H9 (cell line): Measurements from ENCODE around the gene PCGF6. TPM values are rescaled to one million over a fixed set of nuclear protein-coding genes. Genes with fewer than 3 reads are reported as not detected.

Experiments
- DNase-seq: peaks from one replicate; pipeline ENCODE4 v3.0.0-alpha.2; 2017
- H2AFZ ChIP-seq: one replicate; pipeline ENCODE4 v1.6.1; 2013; ENCODE audit warnings: mild to moderate bottlenecking, low read length, control low read depth, moderate library complexity
- H2AK5ac ChIP-seq: 2 replicates; pipeline ENCODE4 v1.6.1; 2013; ENCODE audit warnings: low read length, control low read depth, mixed read lengths; ENCODE audit not compliant: insufficient read length
- H2BK120ac ChIP-seq: one replicate; pipeline ENCODE4 v1.6.1; 2013; ENCODE audit warnings: low read depth, mild to moderate bottlenecking, low read length, control low read depth, inconsistent platforms; ENCODE audit not compliant: poor library complexity, severe bottlenecking
- H2BK12ac ChIP-seq: 2 replicates; pipeline ENCODE4 v1.6.1; 2013; ENCODE audit warnings: low read length, control low read depth, mixed read lengths, low read depth; ENCODE audit not compliant: insufficient read length
- H2BK15ac ChIP-seq: 2 replicates; pipeline ENCODE4 v1.6.1; 2013; ENCODE audit warnings: low read depth, low read length, control low read depth
- H2BK20ac ChIP-seq: one replicate; pipeline ENCODE4 v1.6.1; 2013; ENCODE audit warnings: low read depth, mild to moderate bottlenecking, low read length, control low read depth, inconsistent platforms; ENCODE audit not compliant: poor library complexity, severe bottlenecking
- H2BK5ac ChIP-seq: 2 replicates; pipeline ENCODE4 v1.6.1; 2013; ENCODE audit warnings: low read length, control low read depth, mixed read lengths; ENCODE audit not compliant: insufficient read length
- H3K14ac ChIP-seq: 2 replicates; pipeline ENCODE4 v1.6.1; 2013; ENCODE audit warnings: low read length, control low read depth; ENCODE audit not compliant: insufficient read depth
- H3K18ac ChIP-seq: 2 replicates; pipeline ENCODE4 v1.6.1; 2013; ENCODE audit warnings: low read depth, mild to moderate bottlenecking, mixed read lengths, low read length, control low read depth; ENCODE audit not compliant: insufficient read length
- H3K23ac ChIP-seq: 2 replicates; pipeline ENCODE4 v1.6.1; 2013; ENCODE audit warnings: low read length, control low read depth, mixed read lengths, low read depth; ENCODE audit not compliant: insufficient read length
- H3K23me2 ChIP-seq: 2 replicates; pipeline ENCODE4 v1.6.1; 2013; ENCODE audit warnings: low read depth, mild to moderate bottlenecking, mixed read lengths, low read length, control low read depth; ENCODE audit not compliant: insufficient read length, poor library complexity, severe bottlenecking
- H3K27ac ChIP-seq: 2 replicates; pipeline ENCODE4 v1.5.1; 2013; ENCODE audit warnings: low read length, control low read depth, mixed read lengths, low read depth; ENCODE audit not compliant: insufficient read length
- H3K27me3 ChIP-seq: 2 replicates; pipeline ENCODE4 v1.6.1; 2013; ENCODE audit warnings: low read length, control low read depth, inconsistent platforms; ENCODE audit not compliant: insufficient read depth
- H3K4ac ChIP-seq: 2 replicates; pipeline ENCODE4 v1.6.1; 2013; ENCODE audit warnings: low read depth, mild to moderate bottlenecking, control low read depth, inconsistent platforms, low read length, moderate library complexity
- H3K4me1 ChIP-seq: 2 replicates; pipeline ENCODE4 v1.6.1; 2013; ENCODE audit warnings: low read length, control low read depth, inconsistent platforms; ENCODE audit not compliant: insufficient read depth
- H3K4me2 ChIP-seq: 2 replicates; pipeline ENCODE4 v1.6.1; 2013; ENCODE audit warnings: low read length, control low read depth, mixed read lengths; ENCODE audit not compliant: insufficient read length, insufficient read depth
- H3K56ac ChIP-seq: 2 replicates; pipeline ENCODE4 v1.6.1; 2013; ENCODE audit warnings: low read depth, mild to moderate bottlenecking, mixed read lengths, low read length, control low read depth; ENCODE audit not compliant: insufficient read length
- H3K79me1 ChIP-seq: 2 replicates; pipeline ENCODE4 v1.6.1; 2013; ENCODE audit warnings: low read depth, mild to moderate bottlenecking, moderate library complexity, low read length, control low read depth, inconsistent platforms; ENCODE audit not compliant: insufficient read depth, poor library complexity, severe bottlenecking
- H3K79me2 ChIP-seq: 2 replicates; pipeline ENCODE4 v1.6.1; 2013; ENCODE audit warnings: low read length, control low read depth, inconsistent platforms; ENCODE audit not compliant: insufficient read depth
- H3K9ac ChIP-seq: 2 replicates; pipeline ENCODE4 v1.6.1; 2013; ENCODE audit warnings: low read length, control low read depth, mixed read lengths; ENCODE audit not compliant: insufficient read length; ENCODE audit errors: extremely low read depth
- H3K9me3 ChIP-seq: one replicate; pipeline ENCODE4 v1.6.1; 2013; ENCODE audit warnings: low read depth, low read length, inconsistent platforms; ENCODE audit not compliant: control insufficient read depth
- H3T11ph ChIP-seq: one replicate; pipeline ENCODE4 v1.6.1; 2013; ENCODE audit warnings: mild to moderate bottlenecking, low read length, control low read depth, inconsistent platforms
- H4K20me1 ChIP-seq: one replicate; pipeline ENCODE4 v1.6.1; 2013; ENCODE audit not compliant: control insufficient read depth, insufficient read length, insufficient read depth
- H4K5ac ChIP-seq: 2 replicates; pipeline ENCODE4 v1.6.1; 2013; ENCODE audit warnings: low read depth, mild to moderate bottlenecking, mixed read lengths, low read length, control low read depth; ENCODE audit not compliant: insufficient read length
- H4K8ac ChIP-seq: replicated peaks from 2 replicates; pipeline ENCODE4 v1.6.1; 2013; ENCODE audit warnings: low read length, control low read depth, mixed read lengths, low read depth; ENCODE audit not compliant: insufficient read length
- H4K91ac ChIP-seq: 2 replicates; pipeline ENCODE4 v1.6.1; 2013; ENCODE audit warnings: low read depth, mild to moderate bottlenecking, moderate library complexity, mixed read lengths, low read length, control low read depth; ENCODE audit not compliant: insufficient read length
- H3K27ac Mint-ChIP-seq, 3 experiments: 2 replicates in 2 of 3; 3 replicates in 1 of 3; pipeline ENCODE4 v1.8.0; 2020 to 2021; ENCODE audit warnings: mixed read lengths in 3 of 3, mild to moderate bottlenecking in 1 of 3, moderate library complexity in 1 of 3
- H3K27me3 Mint-ChIP-seq: 2 replicates; pipeline ENCODE4 v1.8.0; 2021; ENCODE audit warnings: low read depth, mild to moderate bottlenecking, moderate library complexity, mixed read lengths
- H3K36me3 Mint-ChIP-seq, 3 experiments: 2 replicates in 2 of 3; 3 replicates in 1 of 3; pipeline ENCODE4 v1.8.0; 2020 to 2021; ENCODE audit warnings: low read depth in 3 of 3, mixed read lengths in 3 of 3; ENCODE audit not compliant: insufficient read depth in 1 of 3
- H3K4me1 Mint-ChIP-seq, 2 experiments: 2 replicates each; pipeline ENCODE4 v1.8.0; 2020; ENCODE audit warnings: mixed read lengths in 2 of 2
- H3K4me3 Mint-ChIP-seq, 2 experiments: 2 replicates in 1 of 2; 3 replicates in 1 of 2; pipeline ENCODE4 v1.8.0; 2020 to 2021; ENCODE audit warnings: mild to moderate bottlenecking in 2 of 2, mixed read lengths in 2 of 2, moderate library complexity in 1 of 2
- H3K9me3 Mint-ChIP-seq, 2 experiments: 2 replicates in 1 of 2; 3 replicates in 1 of 2; pipeline ENCODE4 v1.8.0; 2020; ENCODE audit warnings: mild to moderate bottlenecking in 2 of 2, mixed read lengths in 2 of 2, moderate library complexity in 1 of 2
- CTCF ChIP-seq: fragments of 200-600 bp; sonication (generic); conservative IDR thresholded peaks from 3 replicates; pipeline ENCODE4 v1.8.0; 2021; ENCODE audit warnings: antibody characterized with exemption, mild to moderate bottlenecking
- WGBS: extraction: QIAGEN DNeasy Blood & Tissue Kit; methylation state at CpG from one replicate; pipeline ENCODE4 v1.1.7; 2013; ENCODE audit warnings: missing lambda C conversion rate, low lambda C conversion rate, mixed read lengths; ENCODE audit not compliant: insufficient read length; ENCODE audit errors: extremely low coverage; 5-methylcytosine and 5-hydroxymethylcytosine counted together
- long read RNA-seq: library from polyadenylated mRNA; unstranded; transcript quantifications from one replicate; pipeline ENCODE4 v2.0.0, GENCODE V29; 2020
- total RNA-seq: library from RNA; stranded (reverse); gene quantifications from 2 replicates; pipeline ENCODE4 v1.2.1, GENCODE V29; 2021

The PCGF6 gene
- total RNA-seq = 23.5 and 24.4 TPM in 2 replicates
- long read RNA-seq, transcript PCGF6-203 (10 exons, 1,868 nt) = minor isoform, 7 of 285 reads
- long read RNA-seq, transcript PCGF6-202 (10 exons, 2,230 nt) = major isoform, 246 of 285 reads
- long read RNA-seq, partial matches to known transcripts = 8 of 285 reads
- long read RNA-seq, other reads (novel, unspliced or antisense) = 24 of 285 reads

- peak within 1 kb of the TSS; percentile 90 to 95 for H3K4me3 Mint-ChIP-seq
- WGBS = no CpG with 5 or more reads among the region's 82 CpGs
- H2BK120ac ChIP-seq = no peak within 1 kb of the TSS
Measured at GRCh38 chr10:103350517-103351260, at the start of gene PCGF6. Gene PCGF6, minus strand, starts transcription at chr10:103351140. Its CDS starts 74 bp downstream, at chr10:103351066.

More at GRCh38 chr10:103350517-103351260, at the start of gene PCGF6:
- Mint-ChIP-seq H3K4me1 (peaks cover 0 to 10% of the 10 kb centered on the region in 2 experiments; a peak in 2 of 4 replicates), H3K27ac (peak within 1 kb of the TSS; percentile 80 to 97 (median 91); a peak in 5 of 7 replicates), H3K9me3 (no peaks in the 10 kb centered on the region), H3K27me3 (no peaks in the 10 kb centered on the region), H3K36me3 (peaks cover 4 to 22% (median 21%) of the 10 kb centered on the region in 3 experiments; a peak in 6 of 7 replicates)
- no peak within 1 kb of the TSS for H4K5ac ChIP-seq
- H3K9ac ChIP-seq = peak within 1 kb of the TSS; percentile 69
- peak; percentile 92 for DNase-seq
- H2BK15ac ChIP-seq = no peak within 1 kb of the TSS
- H2AFZ ChIP-seq = peak within 1 kb of the TSS; percentile 97
- peak within 1 kb of the TSS; percentile 26 for H3K27ac ChIP-seq
- H3K18ac ChIP-seq = peak within 1 kb of the TSS; percentile 88
- no peak within 1 kb of the TSS for H4K91ac ChIP-seq
- H3K79me2 ChIP-seq = peaks cover 2% of the 10 kb centered on the region; the same call in 1 of the 2 replicates
- peak within 1 kb of the TSS; percentile 89; the same call in 1 of the 2 replicates for H3K14ac ChIP-seq
- H3T11ph ChIP-seq = no peak within 1 kb of the TSS
- peaks cover 4% of the 10 kb centered on the region for H3K23me2 ChIP-seq
- H3K23ac ChIP-seq = no peak within 1 kb of the TSS
- H4K8ac ChIP-seq = no peak within 1 kb of the TSS
- no peaks in the 10 kb centered on the region for H3K79me1 ChIP-seq
- H3K9me3 ChIP-seq = no peaks in the 10 kb centered on the region
- no peak within 1 kb of the TSS for H2AK5ac ChIP-seq
- H3K4me2 ChIP-seq = peak within 1 kb of the TSS; percentile 84
- no peaks in the 10 kb centered on the region for H3K27me3 ChIP-seq
- H3K4ac ChIP-seq = no peak within 1 kb of the TSS
- H2BK5ac ChIP-seq = no peak within 1 kb of the TSS
- no peak for TF ChIP-seq CTCF
- H3K4me1 ChIP-seq = no peaks in the 10 kb centered on the region
- H3K56ac ChIP-seq = no peak within 1 kb of the TSS
- no peaks in the 10 kb centered on the region for H4K20me1 ChIP-seq
- H2BK20ac ChIP-seq = peak within 1 kb of the TSS; percentile 96
- no peak within 1 kb of the TSS for H2BK12ac ChIP-seq
